ENCODE measurements around the gene GIMD1. TPM values are rescaled to one million over a fixed set of nuclear protein-coding genes. Genes with fewer than 3 reads are reported as not detected.

Gene GIMD1
- total RNA-seq, 1 experiment from 2014 or later = not detected

DNA sequence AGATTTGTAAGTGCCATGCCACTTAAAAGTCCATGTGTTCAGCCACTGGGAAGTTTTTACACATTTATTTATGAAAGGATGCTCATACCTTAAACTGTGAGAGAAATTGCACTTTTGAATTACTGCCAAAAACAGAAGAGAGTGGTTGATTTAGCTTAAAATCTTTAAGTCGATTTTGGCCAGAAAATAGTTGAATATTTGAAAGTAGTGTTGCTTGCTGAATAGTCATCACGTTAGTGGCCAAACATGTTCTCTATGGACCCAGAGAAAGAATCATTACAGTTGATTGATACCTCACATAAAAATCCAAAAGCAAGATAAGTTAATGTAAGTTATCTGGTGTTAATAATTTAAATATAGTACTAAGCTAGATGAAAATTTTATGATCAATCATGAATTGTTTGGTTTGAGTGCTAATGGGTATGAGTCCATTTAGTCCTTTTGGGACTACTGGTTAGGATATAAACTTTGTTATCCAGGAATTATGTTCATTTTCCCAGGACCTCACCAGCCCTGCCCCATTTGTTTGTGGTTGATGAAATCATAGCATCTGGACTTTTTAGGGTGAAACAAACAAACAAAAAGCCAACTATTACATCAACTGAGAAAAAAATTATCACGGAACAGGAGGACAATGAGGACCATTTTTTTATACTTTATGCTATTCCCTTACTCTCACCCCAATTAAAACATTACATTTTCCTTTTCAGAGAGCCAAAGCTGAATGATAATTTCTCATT, 6.3 kb downstream of the GIMD1 start:
- Histone ChIP-seq H3K4ac (ENCODE audit: low read depth, low read length) (no peak overlapping the region), H3K18ac (ENCODE audit: insufficient read length, low read depth, low read length) (no peak overlapping the region), H4K8ac (replicated peaks; ENCODE audit: insufficient read length, low read depth, low read length) (no peak overlapping the region), H2AFZ (ENCODE audit: low read length) (no peak overlapping the region), H3K79me1 (ENCODE audit: insufficient read depth, low read depth, low read length, poor library complexity, severe bottlenecking) (no peaks in the 10 kb centered on the region), H3K4me1 (ENCODE audit: insufficient read depth, low read length) (no peaks in the 10 kb centered on the region), H3K23me2 (ENCODE audit: insufficient read length, low read depth, low read length, poor library complexity, severe bottlenecking) (no peaks in the 10 kb centered on the region), H3K14ac (ENCODE audit: insufficient read depth, low read length) (no peak overlapping the region), H3K23ac (ENCODE audit: insufficient read length, low read depth, low read length) (no peak overlapping the region), H2BK120ac (ENCODE audit: low read depth, low read length, poor library complexity, severe bottlenecking) (no peak overlapping the region), H4K91ac (ENCODE audit: insufficient read length, low read depth, low read length) (no peak overlapping the region), H2BK12ac (ENCODE audit: insufficient read length, low read depth, low read length) (no peak overlapping the region), H2AK5ac (ENCODE audit: insufficient read length, low read length) (no peak overlapping the region), H2BK5ac (ENCODE audit: insufficient read length, low read length) (no peak overlapping the region), H4K5ac (ENCODE audit: insufficient read length, low read depth, low read length) (no peak overlapping the region), H3K27me3 (ENCODE audit: insufficient read depth, low read length) (no peaks in the 10 kb centered on the region), H3K4me2 (ENCODE audit: insufficient read depth, insufficient read length, low read length) (no peak overlapping the region), H2BK15ac (ENCODE audit: low read depth, low read length) (no peak overlapping the region), H2BK20ac (ENCODE audit: low read depth, low read length, poor library complexity, severe bottlenecking) (no peak overlapping the region), H4K20me1 (ENCODE audit: control insufficient read depth, insufficient read depth, insufficient read length) (no peaks in the 10 kb centered on the region), H3T11ph (ENCODE audit: low read length) (no peak overlapping the region), H3K9ac (ENCODE audit: extremely low read depth, insufficient read length, low read length) (no peak overlapping the region), H3K56ac (ENCODE audit: insufficient read length, low read depth, low read length) (no peak overlapping the region), H3K9me3 (ENCODE audit: control insufficient read depth, low read depth, low read length) (no peaks in the 10 kb centered on the region), H3K27ac (ENCODE audit: insufficient read length, low read depth, low read length) (no peak overlapping the region), H3K79me2 (ENCODE audit: insufficient read depth, low read length) (no peaks in the 10 kb centered on the region)
- Mint-ChIP-seq H3K27ac (no peak overlapping the region), H3K27me3 (ENCODE audit: low read depth) (no peaks in the 10 kb centered on the region), H3K4me1 (peaks cover 0 to 4% of the 10 kb centered on the region in 2 experiments; a peak in 2 of 4 replicates), H3K9me3 (no peaks in the 10 kb centered on the region), H3K36me3 (ENCODE audit: insufficient read depth in 1 of 3, low read depth in 3 of 3) (no peaks in the 10 kb centered on the region), H3K4me3 (no peak overlapping the region)
- TF ChIP-seq, protein P1, sequence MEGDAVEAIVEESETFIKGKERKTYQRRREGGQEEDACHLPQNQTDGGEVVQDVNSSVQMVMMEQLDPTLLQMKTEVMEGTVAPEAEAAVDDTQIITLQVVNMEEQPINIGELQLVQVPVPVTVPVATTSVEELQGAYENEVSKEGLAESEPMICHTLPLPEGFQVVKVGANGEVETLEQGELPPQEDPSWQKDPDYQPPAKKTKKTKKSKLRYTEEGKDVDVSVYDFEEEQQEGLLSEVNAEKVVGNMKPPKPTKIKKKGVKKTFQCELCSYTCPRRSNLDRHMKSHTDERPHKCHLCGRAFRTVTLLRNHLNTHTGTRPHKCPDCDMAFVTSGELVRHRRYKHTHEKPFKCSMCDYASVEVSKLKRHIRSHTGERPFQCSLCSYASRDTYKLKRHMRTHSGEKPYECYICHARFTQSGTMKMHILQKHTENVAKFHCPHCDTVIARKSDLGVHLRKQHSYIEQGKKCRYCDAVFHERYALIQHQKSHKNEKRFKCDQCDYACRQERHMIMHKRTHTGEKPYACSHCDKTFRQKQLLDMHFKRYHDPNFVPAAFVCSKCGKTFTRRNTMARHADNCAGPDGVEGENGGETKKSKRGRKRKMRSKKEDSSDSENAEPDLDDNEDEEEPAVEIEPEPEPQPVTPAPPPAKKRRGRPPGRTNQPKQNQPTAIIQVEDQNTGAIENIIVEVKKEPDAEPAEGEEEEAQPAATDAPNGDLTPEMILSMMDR (conservative IDR thresholded peaks at IDR 0.05) = no peak
- no peak for DNase-seq
- no CpG with 5 or more reads among the region's 3 CpGs for WGBS (ENCODE audit: extremely low coverage, insufficient read length, low lambda C conversion rate)
